Brain microvascular endothelial cell (primary cell): ENCODE measurements around the gene CIAO2B.

Experiments used
- DNase-seq: peaks from one replicate; pipeline ENCODE4 v3.0.0-alpha.2; 2020
- H3K27ac ChIP-seq: fragments of 250-450 bp; sonication (Bioruptor Pico); 2 replicates; pipeline ENCODE4 v1.5.1; 2020; ENCODE audit warnings: mild to moderate bottlenecking, moderate library complexity
- H3K27me3 ChIP-seq: fragments of 250-450 bp; sonication (Bioruptor Pico); replicated peaks from 2 replicates; pipeline ENCODE4 v1.5.1; 2020; ENCODE audit warnings: mild to moderate bottlenecking
- H3K36me3 ChIP-seq: fragments of 250-450 bp; sonication (Bioruptor Pico); replicated peaks from 2 replicates; pipeline ENCODE4 v1.5.1; 2020; ENCODE audit warnings: mild to moderate bottlenecking
- H3K4me3 ChIP-seq: 2 replicates; pipeline ENCODE4 v1.5.1; 2011; ENCODE audit warnings: low read depth, mild to moderate bottlenecking, control low read depth, low read length, moderate library complexity
- CTCF ChIP-seq: IDR thresholded peaks from 2 replicates; pipeline ENCODE4 v1.5.1; 2011; ENCODE audit warnings: low read depth, mild to moderate bottlenecking, moderate library complexity, low read length, control low read depth, inconsistent platforms; ENCODE audit errors: missing control alignments
- in situ Hi-C: cut with HindIII; loops from 2 replicates; pipeline ENCODE4 v1.10.0; 2017; ENCODE audit warnings: low sequenced_read_pairs, low pct_ligation_motif_present

Gene CIAO2B

GRCh38 chr16:66917741-66918140 is 16.5 kb downstream of the CIAO2B start:
- DNase-seq = no peak
- H3K36me3 ChIP-seq = no peaks in the 10 kb centered on the region
- in situ Hi-C loops = no loop called here
- no peak overlapping the region for H3K4me3 ChIP-seq
- no peak for TF ChIP-seq CTCF
- peaks cover 8% of the 10 kb centered on the region for H3K27me3 ChIP-seq
- H3K27ac ChIP-seq = no peak overlapping the region

GRCh38 chr16:66916518-66916917 is 17.7 kb downstream of the CIAO2B start:
- DNase-seq = no peak
- in situ Hi-C loops = no loop called here
- H3K4me3 ChIP-seq = no peak overlapping the region
- no peak for TF ChIP-seq CTCF
- peaks cover 8% of the 10 kb centered on the region for H3K27me3 ChIP-seq
- H3K36me3 ChIP-seq = no peaks in the 10 kb centered on the region
- H3K27ac ChIP-seq = no peak overlapping the region

- H3K36me3 ChIP-seq = no peaks in the 10 kb centered on the region
- in situ Hi-C loops = no loop called here
- H3K27ac ChIP-seq = no peak overlapping the region
- H3K27me3 ChIP-seq = peaks cover 5% of the 10 kb centered on the region
- TF ChIP-seq CTCF = no peak
- DNase-seq = no peak
- H3K4me3 ChIP-seq = no peak overlapping the region
These were observed 19.2 kb downstream of the CIAO2B start for GRCh38 chr16:66915041-66915440.

- Histone ChIP-seq H3K27me3 (peaks cover 4% of the 10 kb centered on the region), H3K36me3 (no peaks in the 10 kb centered on the region), H3K4me3 (no peak overlapping the region), H3K27ac (no peak overlapping the region)
- in situ Hi-C loops = no loop called here
- TF ChIP-seq CTCF = no peak
- no peak for DNase-seq
These were observed 19.7 kb downstream of the CIAO2B start for GRCh38 chr16:66914541-66914940.

- H3K27me3 ChIP-seq = no peaks in the 10 kb centered on the region
- DNase-seq = no peak
- no peak for TF ChIP-seq CTCF
- H3K36me3 ChIP-seq = no peaks in the 10 kb centered on the region
- no peak overlapping the region for H3K27ac ChIP-seq
- in situ Hi-C loops = no loop called here
- H3K4me3 ChIP-seq = no peak overlapping the region
These were observed 20.5 kb downstream of the CIAO2B start for GRCh38 chr16:66913711-66914110.

- in situ Hi-C loops = no loop called here
These were observed 21.1 kb downstream of the CIAO2B start for GRCh38 chr16:66913081-66913480.

More at GRCh38 chr16:66913081-66913480, 21.1 kb downstream of the CIAO2B start:
- no peak for TF ChIP-seq CTCF
- no peaks in the 10 kb centered on the region for H3K36me3 ChIP-seq
- no peak overlapping the region for H3K27ac ChIP-seq
- no peak for DNase-seq
- H3K27me3 ChIP-seq = no peaks in the 10 kb centered on the region
- no peak overlapping the region for H3K4me3 ChIP-seq
